ENCODE results near the gene CRTC1.

CRTC1 gene

GRCh38 chr19:18669883-18670282 is 13.6 kb upstream of the CRTC1 start:
- TF ChIP-seq GATA2 (IDR thresholded peaks at IDR 0.05; ENCODE audit: low read depth, low read length) (no peak), GATA3 (IDR thresholded peaks at IDR 0.05; ENCODE audit: low read depth, low read length) (no peak)

GRCh38 chr19:18670312-18670711 is 13.2 kb upstream of the CRTC1 start:
- no peak for TF ChIP-seq GATA3 (IDR thresholded peaks at IDR 0.05; ENCODE audit: low read depth, low read length)
- TF ChIP-seq GATA2 (IDR thresholded peaks at IDR 0.05; ENCODE audit: low read depth, low read length) = 0 out of 2 replicates have a peak, but pooled peaks have one; percentile 24

GRCh38 chr19:18671303-18672043 is 12.0 kb upstream of the CRTC1 start:
- TF ChIP-seq GATA2 (IDR thresholded peaks at IDR 0.05; ENCODE audit: low read depth, low read length) (no peak), GATA3 (IDR thresholded peaks at IDR 0.05; ENCODE audit: low read depth, low read length) (no peak)

GRCh38 chr19:18672044-18672451 is 11.4 kb upstream of the CRTC1 start:
- TF ChIP-seq GATA3 (IDR thresholded peaks at IDR 0.05; ENCODE audit: low read depth, low read length) (no peak), GATA2 (IDR thresholded peaks at IDR 0.05; ENCODE audit: low read depth, low read length) (no peak)

- TF ChIP-seq GATA3 (IDR thresholded peaks at IDR 0.05; ENCODE audit: low read depth, low read length) = no peak
- no peak for TF ChIP-seq GATA2 (IDR thresholded peaks at IDR 0.05; ENCODE audit: low read depth, low read length)
Observed at GRCh38 chr19:18672606-18673337, 10.7 kb upstream of the CRTC1 start.

- TF ChIP-seq GATA2 (IDR thresholded peaks at IDR 0.05; ENCODE audit: low read depth, low read length) (no peak), GATA3 (IDR thresholded peaks at IDR 0.05; ENCODE audit: low read depth, low read length) (no peak)
Observed at GRCh38 chr19:18674616-18675015, 8.9 kb upstream of the CRTC1 start.

GRCh38 chr19:18675779-18676178 is 7.7 kb upstream of the CRTC1 start:
- no peak for TF ChIP-seq GATA2 (IDR thresholded peaks at IDR 0.05; ENCODE audit: low read depth, low read length)
- TF ChIP-seq GATA3 (IDR thresholded peaks at IDR 0.05; ENCODE audit: low read depth, low read length) = no peak

- TF ChIP-seq GATA2 (IDR thresholded peaks at IDR 0.05; ENCODE audit: low read depth, low read length) = no peak
- TF ChIP-seq GATA3 (IDR thresholded peaks at IDR 0.05; ENCODE audit: low read depth, low read length) = no peak
Observed at GRCh38 chr19:18676692-18677091, 6.8 kb upstream of the CRTC1 start.

- TF ChIP-seq GATA3 (IDR thresholded peaks at IDR 0.05; ENCODE audit: low read depth, low read length) = no peak
- TF ChIP-seq GATA2 (IDR thresholded peaks at IDR 0.05; ENCODE audit: low read depth, low read length) = no peak
Observed at GRCh38 chr19:18677156-18677555, 6.3 kb upstream of the CRTC1 start.

- no peak for TF ChIP-seq GATA3 (IDR thresholded peaks at IDR 0.05; ENCODE audit: low read depth, low read length)
- no peak for TF ChIP-seq GATA2 (IDR thresholded peaks at IDR 0.05; ENCODE audit: low read depth, low read length)
Observed at GRCh38 chr19:18682807-18683108, 722 bp upstream of the CRTC1 start.

- TF ChIP-seq GATA2 (IDR thresholded peaks at IDR 0.05; ENCODE audit: low read depth, low read length) (no peak), GATA3 (IDR thresholded peaks at IDR 0.05; ENCODE audit: low read depth, low read length) (no peak)
Observed at GRCh38 chr19:18683958-18684641, 620 bp downstream of the CRTC1 start.

GRCh38 chr19:18684642-18684993 is 1.1 kb downstream of the CRTC1 start:
- no peak for TF ChIP-seq GATA2 (IDR thresholded peaks at IDR 0.05; ENCODE audit: low read depth, low read length)
- TF ChIP-seq GATA3 (IDR thresholded peaks at IDR 0.05; ENCODE audit: low read depth, low read length) = no peak

GRCh38 chr19:18685597-18686190 is 2.2 kb downstream of the CRTC1 start:
- no peak for TF ChIP-seq GATA3 (IDR thresholded peaks at IDR 0.05; ENCODE audit: low read depth, low read length)
- no peak for TF ChIP-seq GATA2 (IDR thresholded peaks at IDR 0.05; ENCODE audit: low read depth, low read length)

GRCh38 chr19:18687740-18688465 is 4.4 kb downstream of the CRTC1 start:
- TF ChIP-seq GATA2 (IDR thresholded peaks at IDR 0.05; ENCODE audit: low read depth, low read length) (no peak), GATA3 (IDR thresholded peaks at IDR 0.05; ENCODE audit: low read depth, low read length) (no peak)
